GM21526 (cell line): ENCODE data around the gene HBB.
"Not testable (repeated sequence)": the region's sequence is repeated elsewhere in the genome, so short reads cannot be mapped to it uniquely, and the experiment has no call there.

ENCODE experiments used
- ATAC-seq: cut with Tn5 transposase; IDR thresholded peaks from one replicate; pipeline ENCODE4 v1.9.1; 2021; ENCODE audit warnings: moderate library complexity; ENCODE audit not compliant: unreplicated experiment, low FRiP score

The HBB gene

GRCh38 chr11:5248498-5248897, 21.6 kb upstream of the HBB start:
- ATAC-seq: not testable (repeated sequence)

GRCh38 chr11:5247472-5248192, 20.8 kb upstream of the HBB start:
- no peak for ATAC-seq

DNA sequence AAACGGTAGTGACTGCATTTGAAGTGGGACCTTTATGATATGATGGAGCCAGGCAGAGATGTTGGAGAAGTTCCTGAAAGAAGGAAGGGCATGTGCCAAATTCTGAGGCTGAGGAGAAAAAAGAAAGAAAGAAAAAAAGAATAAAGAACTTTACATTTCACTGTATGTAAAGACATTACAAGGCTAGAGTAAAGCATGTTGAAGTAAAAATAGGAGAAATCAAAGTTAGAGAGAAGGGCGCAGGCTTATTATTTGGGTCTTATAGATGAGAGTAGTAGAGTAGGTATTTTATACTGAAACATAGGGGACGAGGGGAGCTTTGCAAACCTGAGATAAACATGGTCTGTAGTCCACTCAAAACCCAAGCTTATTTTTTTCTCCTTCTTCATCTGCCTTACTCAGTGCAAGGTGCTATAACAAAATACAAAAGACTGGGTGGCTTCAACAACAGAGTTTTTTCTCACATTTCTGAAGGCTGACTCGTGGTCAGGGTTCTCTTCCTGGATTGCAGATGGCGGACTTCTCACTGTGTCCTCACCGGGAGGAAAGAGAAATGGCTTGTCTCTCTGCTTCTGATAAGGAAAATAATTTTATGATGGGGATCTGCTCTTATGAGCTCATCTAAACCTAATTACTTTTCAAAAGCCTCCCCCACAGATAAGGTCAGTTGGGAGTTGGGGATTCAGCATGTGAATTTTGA, 20.1 kb upstream of the HBB start:
- no peak for ATAC-seq

GRCh38 chr11:5245155-5245554, 18.3 kb upstream of the HBB start:
- ATAC-seq: no peak

DNA sequence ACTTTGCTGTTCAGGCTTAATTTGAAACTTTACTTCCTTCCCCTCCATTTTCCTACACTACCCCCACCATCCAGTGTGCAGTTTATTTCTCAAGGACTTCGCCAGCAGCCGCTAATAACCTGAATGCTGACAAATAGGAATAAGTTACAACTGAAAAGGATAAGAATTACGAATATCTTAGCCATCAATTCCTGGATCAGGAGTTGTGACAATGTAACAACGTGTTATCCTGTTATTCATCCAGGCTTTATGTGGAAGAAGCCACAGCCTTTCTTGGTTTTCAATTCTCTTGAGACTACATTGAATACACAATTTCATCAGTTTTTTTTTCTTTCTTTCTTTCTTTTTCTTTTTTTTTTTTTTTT, 16.9 kb upstream of the HBB start:
- no peak for ATAC-seq

GRCh38 chr11:5242933-5243815, 16.3 kb upstream of the HBB start:
- no peak for ATAC-seq

GRCh38 chr11:5242208-5242607, 15.3 kb upstream of the HBB start:
- ATAC-seq: no peak

DNA sequence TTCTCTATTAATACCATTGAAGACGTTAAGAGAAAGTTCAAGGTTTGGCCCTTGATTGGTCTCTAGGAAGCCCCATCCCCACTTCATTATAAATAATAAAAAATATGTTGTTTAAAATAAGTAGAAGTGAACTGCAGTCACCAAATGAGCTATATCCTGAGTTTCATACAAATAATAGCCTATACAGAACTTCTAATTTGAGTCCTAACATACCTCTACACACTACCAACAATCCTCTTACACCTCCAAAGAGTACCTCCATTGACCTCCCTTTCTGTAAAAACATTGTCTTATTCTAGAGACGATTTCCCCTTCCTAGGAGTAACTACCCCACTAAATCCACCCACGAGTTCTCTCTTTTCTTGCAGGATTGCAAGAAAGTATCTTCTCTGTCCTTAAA, 14.6 kb upstream of the HBB start:
- no peak for ATAC-seq

GRCh38 chr11:5240458-5240857, 13.6 kb upstream of the HBB start:
- no peak for ATAC-seq

- no peak for ATAC-seq
Measured at GRCh38 chr11:5240056-5240455, 13.2 kb upstream of the HBB start.

- no peak for ATAC-seq
Measured at GRCh38 chr11:5239046-5239445, 12.2 kb upstream of the HBB start.

DNA sequence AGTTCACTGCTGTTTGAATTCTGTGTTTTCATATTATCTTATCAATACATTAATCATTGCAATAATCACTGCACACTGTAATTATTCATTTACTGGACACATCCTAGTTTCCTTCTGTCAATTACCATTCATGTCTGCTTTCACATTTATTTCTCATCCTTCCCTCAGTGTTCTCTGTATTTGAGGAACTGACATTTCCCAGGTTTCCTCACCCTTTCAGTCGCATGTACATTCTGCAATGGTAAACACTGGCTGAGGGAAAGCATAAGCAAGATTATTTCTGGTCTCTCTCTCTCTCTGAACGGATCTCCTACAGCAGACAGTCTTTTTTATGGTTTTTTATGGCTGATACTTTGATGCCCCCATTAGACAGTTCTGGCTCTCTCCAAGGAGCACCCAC, 11.6 kb upstream of the HBB start:
- ATAC-seq: no peak

GRCh38 chr11:5237420-5237819, 10.5 kb upstream of the HBB start:
- ATAC-seq: no peak

DNA sequence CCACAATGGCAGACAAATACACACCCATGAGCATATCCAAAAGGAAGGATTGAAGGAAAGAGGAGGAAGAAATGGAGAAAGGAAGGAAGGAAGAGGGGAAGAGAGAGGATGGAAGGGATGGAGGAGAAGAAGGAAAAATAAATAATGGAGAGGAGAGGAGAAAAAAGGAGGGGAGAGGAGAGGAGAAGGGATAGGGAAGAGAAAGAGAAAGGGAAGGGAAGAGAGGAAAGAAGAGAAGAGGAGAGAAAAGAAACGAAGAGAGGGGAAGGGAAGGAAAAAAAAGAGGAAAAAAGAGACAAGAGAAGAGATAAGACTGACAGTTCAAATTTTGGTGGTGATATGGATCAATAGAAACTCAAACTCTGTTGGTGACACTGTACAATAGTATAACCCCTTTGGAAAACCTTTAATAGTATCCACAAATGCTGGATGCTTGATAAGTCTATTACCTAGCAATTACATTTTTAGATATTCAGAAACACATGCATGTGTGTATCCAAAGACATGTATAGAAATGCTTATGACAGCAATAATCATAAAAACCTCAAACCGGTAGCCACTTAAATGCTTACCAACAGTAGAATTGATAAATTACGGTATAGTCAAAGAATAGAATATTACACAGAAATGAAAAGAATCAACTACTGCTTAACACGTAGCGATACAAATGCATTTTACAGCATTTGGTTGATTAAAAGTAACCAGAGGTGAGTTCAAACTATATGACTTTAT, 8.7 kb upstream of the HBB start:
- no peak for ATAC-seq

- ATAC-seq: no peak
Measured at GRCh38 chr11:5234381-5234834, 7.5 kb upstream of the HBB start, which contains the start of gene HBD. HBD (minus strand) TSS chr11:5234483; CDS start chr11:5234433, 50 bp downstream.

DNA sequence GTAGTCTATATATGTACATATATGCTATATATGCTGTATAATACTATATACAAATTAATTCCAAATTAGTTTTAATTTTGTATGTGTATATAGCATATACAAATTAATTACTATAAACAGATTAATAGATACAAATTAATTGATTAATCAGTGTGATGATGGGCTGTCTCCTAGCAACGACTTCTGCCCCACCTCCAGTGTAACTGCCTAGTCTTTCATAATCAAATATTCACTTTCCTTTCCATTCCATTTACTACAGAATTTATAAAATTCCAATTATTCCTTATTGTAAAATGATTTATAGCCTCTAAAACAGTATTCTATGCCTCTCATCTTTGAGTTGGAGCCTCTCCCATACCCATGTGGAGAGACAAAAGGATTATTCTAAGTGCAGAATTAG, 6.4 kb upstream of the HBB start:
- no peak for ATAC-seq

DNA sequence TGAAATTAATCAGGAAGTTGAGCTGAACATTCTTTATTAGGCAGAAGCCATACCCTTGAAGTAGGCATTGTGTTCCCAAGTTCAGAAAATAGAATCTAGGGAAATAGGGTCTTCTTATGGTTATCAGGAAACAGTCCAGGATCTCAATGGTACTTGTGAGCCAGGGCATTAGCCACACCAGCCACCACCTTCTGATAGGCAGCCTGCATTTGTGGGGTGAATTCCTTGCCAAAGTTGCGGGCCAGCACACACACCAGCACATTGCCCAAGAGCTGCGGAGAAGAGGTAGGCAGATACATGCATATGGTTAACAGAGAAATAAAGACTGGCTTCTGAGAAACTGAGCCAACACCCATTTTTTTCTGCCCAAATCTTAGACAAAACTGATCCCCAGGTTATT, 6.0 kb upstream of the HBB start:
- ATAC-seq: no peak

DNA sequence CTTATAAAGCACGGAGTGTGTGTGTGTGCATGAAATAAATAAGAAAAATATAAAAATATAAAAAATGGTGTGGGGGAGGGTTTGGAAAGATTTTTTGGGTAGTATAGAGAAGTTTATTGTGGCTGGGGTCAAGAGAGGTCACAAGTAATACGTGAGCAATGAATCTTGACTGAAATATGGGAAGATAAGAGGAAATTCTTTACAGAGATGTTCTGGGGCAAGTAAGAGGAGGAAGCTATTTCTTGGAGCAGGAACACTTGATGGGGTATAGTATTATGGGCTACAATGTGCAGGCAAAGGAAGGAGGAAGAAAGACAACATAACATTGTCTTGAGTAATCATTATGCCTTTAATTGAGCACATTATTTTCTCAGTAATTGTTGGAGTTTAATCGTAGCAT, 5.3 kb upstream of the HBB start:
- ATAC-seq: no peak

DNA sequence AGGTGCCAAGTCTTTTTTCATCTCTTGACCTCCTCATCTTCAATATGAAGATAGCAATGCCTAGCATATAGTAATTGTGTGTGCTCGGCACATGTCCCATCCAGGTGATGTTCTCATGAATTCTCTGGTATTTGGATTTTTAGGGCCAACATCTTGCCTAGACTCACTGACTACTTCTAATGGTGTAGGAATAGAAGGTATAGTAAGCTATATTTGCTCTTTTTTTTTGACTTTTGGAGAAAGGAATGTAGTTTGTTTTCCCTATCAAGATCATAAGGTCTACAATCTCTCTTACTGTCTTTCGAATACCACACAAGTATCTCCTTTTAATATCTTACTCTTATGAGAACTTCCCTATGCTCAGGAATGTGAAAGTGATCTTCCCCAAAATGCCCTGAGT, 4.2 kb upstream of the HBB start:
- ATAC-seq: no peak

- no peak for ATAC-seq
Measured at GRCh38 chr11:5230266-5230665, 3.4 kb upstream of the HBB start.

GRCh38 chr11:5229796-5230195, 2.9 kb upstream of the HBB start:
- no peak for ATAC-seq
